NCI-H82 (cell line): ENCODE measurements around the gene SHC4.
"Not testable (repeated sequence)": the region's sequence is repeated elsewhere in the genome, so short reads cannot be mapped to it uniquely, and the experiment has no call there.

Experiments
- DNase-seq: peaks from one replicate; lab custom pipeline; 2025; lab: John Stamatoyannopoulos, UW

Gene SHC4

GRCh38 chr15:48796930-48797329 is 166.8 kb downstream of the SHC4 start:
- no peak for DNase-seq

- no peak for DNase-seq
Measured at GRCh38 chr15:48796521-48796920, 167.2 kb downstream of the SHC4 start.

GRCh38 chr15:48795901-48796300 is 167.8 kb downstream of the SHC4 start:
- no peak for DNase-seq

GRCh38 chr15:48794697-48795134 is 169.0 kb downstream of the SHC4 start:
- DNase-seq, result no peak

GRCh38 chr15:48792408-48792807 is 171.3 kb downstream of the SHC4 start:
- DNase-seq, result no peak

- DNase-seq, result not testable (repeated sequence)
Measured at GRCh38 chr15:48790466-48791115, 173.1 kb downstream of the SHC4 start.

- no peak for DNase-seq
Measured at GRCh38 chr15:48785712-48786111, 178.0 kb downstream of the SHC4 start.

GRCh38 chr15:48785195-48785594 is 178.5 kb downstream of the SHC4 start:
- DNase-seq, result no peak

GRCh38 chr15:48784756-48785155 is 179.0 kb downstream of the SHC4 start:
- DNase-seq, result no peak

GRCh38 chr15:48782911-48783310 is 180.8 kb downstream of the SHC4 start:
- DNase-seq, result no peak

GRCh38 chr15:48781481-48782081 is 182.1 kb downstream of the SHC4 start:
- no peak for DNase-seq

- no peak for DNase-seq
Measured at GRCh38 chr15:48781017-48781416, 182.7 kb downstream of the SHC4 start.

GRCh38 chr15:48778331-48778730 is 185.4 kb downstream of the SHC4 start:
- DNase-seq, result no peak

- DNase-seq, result no peak
Measured at GRCh38 chr15:48777645-48778330, 185.9 kb downstream of the SHC4 start.

- no peak for DNase-seq
Measured at GRCh38 chr15:48775546-48775945, 188.2 kb downstream of the SHC4 start.

GRCh38 chr15:48774484-48774883 is 189.2 kb downstream of the SHC4 start:
- DNase-seq, result no peak
